GM23248 (cell line): ENCODE data around the gene ANO8. TPM values are rescaled to one million over a fixed set of nuclear protein-coding genes. Genes with fewer than 3 reads are reported as not detected.

Experiments
- DNase-seq: peaks from one replicate; pipeline ENCODE4 v3.0.0-alpha.2; 2015
- H2AFZ ChIP-seq: fragments of 200-600 bp; sonication (generic); 2 replicates; pipeline ENCODE4 v1.6.1; 2016; ENCODE audit warnings: antibody characterized with exemption
- H3F3A ChIP-seq: fragments of 200-600 bp; sonication (generic); 2 replicates; pipeline ENCODE4 v1.6.1; 2016; ENCODE audit warnings: mild to moderate bottlenecking, antibody characterized with exemption, mixed run types; ENCODE audit not compliant: insufficient read depth
- H3K27ac ChIP-seq: fragments of 200-600 bp; sonication (generic); 2 replicates; pipeline ENCODE4 v1.5.1; 2016; ENCODE audit warnings: mild to moderate bottlenecking
- H3K27me3 ChIP-seq: fragments of 200-600 bp; sonication (generic); replicated peaks from 2 replicates; pipeline ENCODE4 v1.6.1; 2016; ENCODE audit warnings: mild to moderate bottlenecking; ENCODE audit not compliant: insufficient read depth
- H3K36me3 ChIP-seq: fragments of 200-600 bp; sonication (generic); 2 replicates; pipeline ENCODE4 v1.6.1; 2016; ENCODE audit warnings: low read depth, mild to moderate bottlenecking
- H3K4me1 ChIP-seq: fragments of 200-600 bp; sonication (generic); 2 replicates; pipeline ENCODE4 v1.6.1; 2016; ENCODE audit warnings: mild to moderate bottlenecking; ENCODE audit not compliant: insufficient read depth
- H3K4me2 ChIP-seq: fragments of 200-600 bp; sonication (generic); one replicate; pipeline ENCODE4 v1.6.1; 2016; ENCODE audit warnings: mild to moderate bottlenecking; ENCODE audit not compliant: unreplicated experiment
- H3K4me3 ChIP-seq: fragments of 200-600 bp; sonication (generic); 2 replicates; pipeline ENCODE4 v1.5.1; 2016; ENCODE audit warnings: mild to moderate bottlenecking
- H3K79me2 ChIP-seq: fragments of 200-600 bp; sonication (generic); 2 replicates; pipeline ENCODE4 v1.6.1; 2016; ENCODE audit warnings: mild to moderate bottlenecking; ENCODE audit not compliant: insufficient read depth
- H3K9ac ChIP-seq: fragments of 200-600 bp; sonication (generic); 2 replicates; pipeline ENCODE4 v1.6.1; 2016; ENCODE audit warnings: mild to moderate bottlenecking
- H3K9me2 ChIP-seq: fragments of 200-600 bp; sonication (generic); 2 replicates; pipeline ENCODE4 v1.6.1; 2016; ENCODE audit warnings: mixed run types, mild to moderate bottlenecking, moderate library complexity; ENCODE audit not compliant: insufficient read depth
- H3K9me3 ChIP-seq: fragments of 200-600 bp; sonication (generic); one replicate; pipeline ENCODE4 v1.6.1; 2017; ENCODE audit warnings: low read depth
- H4K20me1 ChIP-seq: fragments of 200-600 bp; sonication (generic); 2 replicates; pipeline ENCODE4 v1.6.0; 2016; ENCODE audit not compliant: insufficient read depth
- EZH2 ChIP-seq: fragments of 200-600 bp; sonication (generic); IDR thresholded peaks from 2 replicates; pipeline ENCODE4 v1.6.1; 2018; ENCODE audit warnings: antibody characterized with exemption, mild to moderate bottlenecking; ENCODE audit not compliant: insufficient read depth, poor library complexity, severe bottlenecking
- EZH2phosphoT487 ChIP-seq: fragments of 200-600 bp; sonication (generic); IDR thresholded peaks from 2 replicates; pipeline ENCODE4 v1.6.1; 2018; ENCODE audit warnings: antibody characterized with exemption, moderate library complexity, mild to moderate bottlenecking, low read depth; ENCODE audit not compliant: insufficient read depth
- WGBS, 2 experiments: methylation state at CpG; one replicate each; pipeline ENCODE4 v1.1.6; 2015 to 2017; ENCODE audit warnings: low lambda C conversion rate in 2 of 2, low coverage in 1 of 2; ENCODE audit errors: missing lambda C conversion rate in 2 of 2; 5-methylcytosine and 5-hydroxymethylcytosine counted together
- in situ Hi-C: fragments of 300-500 bp; cut with MboI; formaldehyde crosslinking; loops from 2 replicates; pipeline ENCODE4 v1.15.0; 2020
- polyA plus RNA-seq: library from polyadenylated mRNA; unstranded; fragments of >200 nt; fragmentation: Nextera tagmentation; extraction: Ambion mirVana; gene quantifications from 2 replicates; pipeline ENCODE4 v1.2.1, GENCODE V29; 2016
- total RNA-seq: library from RNA; depleted of rRNA; stranded (reverse); fragments of >200 nt; shearing (Covaris generic); gene quantifications from 2 replicates; pipeline ENCODE4 v1.2.3, GENCODE V29; 2014

The ANO8 gene
- total and polyA plus RNA-seq, 2 experiments from 2014 or later: 0.61 to 4.0 TPM

DNA sequence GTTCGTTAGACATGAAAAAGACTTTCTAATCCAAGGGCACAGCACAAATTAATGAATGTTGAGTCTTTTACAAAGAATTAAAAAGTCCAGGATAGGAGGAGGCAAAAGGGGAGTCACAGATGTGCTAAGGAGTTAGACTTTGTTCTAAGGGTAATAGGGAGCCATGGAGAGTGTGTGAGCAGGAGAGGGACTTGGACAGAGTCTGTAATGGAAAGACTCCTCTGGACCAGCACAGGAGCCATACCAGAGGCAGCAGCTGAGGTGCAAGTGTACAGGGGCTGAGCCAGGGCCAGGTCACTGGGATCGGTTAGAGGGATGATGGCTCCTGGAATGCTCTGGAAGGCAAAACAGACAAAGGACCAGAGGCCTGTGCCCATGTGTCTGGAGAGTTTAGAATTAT, 13.2 kb upstream of the ANO8 start:
- in situ Hi-C loops: loop anchor here (5.0 kb wide), 1 partner anchor 34 kb away; no protein-coding TSS in a partner anchor
- Histone ChIP-seq H4K20me1 (no peaks in the 10 kb centered on the region), H3F3A (no peaks in the 10 kb centered on the region), H3K9me2 (no peaks in the 10 kb centered on the region), H3K4me3 (no peak overlapping the region), H3K79me2 (no peaks in the 10 kb centered on the region), H3K27ac (no peak overlapping the region), H3K27me3 (no peaks in the 10 kb centered on the region; the same call in 1 of the 2 replicates), H2AFZ (no peak overlapping the region), H3K4me1 (no peaks in the 10 kb centered on the region), H3K9me3 (no peaks in the 10 kb centered on the region), H3K9ac (no peak overlapping the region), H3K36me3 (no peaks in the 10 kb centered on the region), H3K4me2 (no peak overlapping the region)
- 21 to 25% methylated on average over 2 of the region's 2 CpGs for WGBS, 2 experiments
- no peak for DNase-seq
- no peak for TF ChIP-seq EZH2
- TF ChIP-seq EZH2phosphoT487: no peak

GRCh38 chr19:17347361-17347760, 12.7 kb upstream of the ANO8 start:
- no peaks in the 10 kb centered on the region for H3K9me3 ChIP-seq
- no peak overlapping the region for H3K4me2 ChIP-seq
- H3K9me2 ChIP-seq: no peaks in the 10 kb centered on the region
- no peaks in the 10 kb centered on the region for H3F3A ChIP-seq
- no peak overlapping the region for H2AFZ ChIP-seq
- no peaks in the 10 kb centered on the region for H3K4me1 ChIP-seq
- in situ Hi-C loops: loop anchor here (5.0 kb wide), 1 partner anchor 35 kb away; no protein-coding TSS in a partner anchor
- no peaks in the 10 kb centered on the region for H4K20me1 ChIP-seq
- TF ChIP-seq EZH2 (no peak), EZH2phosphoT487 (no peak)
- H3K79me2 ChIP-seq: no peaks in the 10 kb centered on the region
- H3K36me3 ChIP-seq: no peaks in the 10 kb centered on the region
- peak; percentile 38 for DNase-seq
- no peak overlapping the region for H3K9ac ChIP-seq
- H3K27me3 ChIP-seq: no peaks in the 10 kb centered on the region; the same call in 1 of the 2 replicates
- 11 to 25% methylated on average over 5 to 6 of the region's 6 CpGs for WGBS, 2 experiments
- H3K4me3 ChIP-seq: no peak overlapping the region
- no peak overlapping the region for H3K27ac ChIP-seq

DNA sequence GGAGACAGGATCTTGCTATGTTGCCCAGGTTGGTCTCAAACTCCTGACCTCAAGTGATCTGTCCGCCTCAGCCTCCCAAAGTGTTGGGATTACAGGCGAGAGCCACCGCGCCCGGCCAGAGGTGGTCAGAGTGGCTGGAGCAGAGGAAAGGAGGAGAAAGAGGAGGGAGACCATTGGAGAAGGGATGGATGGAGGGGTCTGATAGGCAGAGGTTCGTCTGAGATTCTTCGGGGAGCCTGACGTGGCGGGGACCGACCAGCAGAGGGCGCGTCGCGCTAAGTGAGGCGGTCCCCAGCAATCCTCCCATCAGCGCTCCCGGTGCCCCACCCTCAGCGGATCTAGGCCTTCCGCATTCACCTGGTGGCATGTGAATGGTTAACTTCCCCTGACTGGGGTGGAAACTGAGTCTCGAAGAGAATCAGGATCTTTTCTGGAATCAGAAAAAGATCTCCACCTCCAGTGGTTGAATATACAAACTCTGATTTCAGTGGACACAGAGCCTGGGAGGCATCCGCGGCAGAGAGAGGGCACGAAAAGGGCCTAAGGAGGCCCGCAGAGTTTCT, 11.5 kb upstream of the ANO8 start:
- H2AFZ ChIP-seq: peak overlapping the region; percentile 16; the same call in 1 of the 2 replicates
- no peak overlapping the region for H3K4me3 ChIP-seq
- H3K9me3 ChIP-seq: no peaks in the 10 kb centered on the region
- no peaks in the 10 kb centered on the region for H3K36me3 ChIP-seq
- TF ChIP-seq EZH2phosphoT487 (no peak), EZH2 (no peak)
- no peak overlapping the region for H3K27ac ChIP-seq
- H3K9ac ChIP-seq: no peak overlapping the region
- DNase-seq: peak; percentile 69
- in situ Hi-C loops: loop anchor here (5.0 kb wide), 1 partner anchor 36 kb away; no protein-coding TSS in a partner anchor
- H3K9me2 ChIP-seq: no peaks in the 10 kb centered on the region
- no peaks in the 10 kb centered on the region for H3K79me2 ChIP-seq
- H3F3A ChIP-seq: no peaks in the 10 kb centered on the region
- no peaks in the 10 kb centered on the region for H4K20me1 ChIP-seq
- 15 to 17% methylated on average over 24 of the region's 24 CpGs for WGBS, 2 experiments
- no peak overlapping the region for H3K4me2 ChIP-seq
- H3K27me3 ChIP-seq: no peaks in the 10 kb centered on the region; the same call in 1 of the 2 replicates
- no peaks in the 10 kb centered on the region for H3K4me1 ChIP-seq

DNA sequence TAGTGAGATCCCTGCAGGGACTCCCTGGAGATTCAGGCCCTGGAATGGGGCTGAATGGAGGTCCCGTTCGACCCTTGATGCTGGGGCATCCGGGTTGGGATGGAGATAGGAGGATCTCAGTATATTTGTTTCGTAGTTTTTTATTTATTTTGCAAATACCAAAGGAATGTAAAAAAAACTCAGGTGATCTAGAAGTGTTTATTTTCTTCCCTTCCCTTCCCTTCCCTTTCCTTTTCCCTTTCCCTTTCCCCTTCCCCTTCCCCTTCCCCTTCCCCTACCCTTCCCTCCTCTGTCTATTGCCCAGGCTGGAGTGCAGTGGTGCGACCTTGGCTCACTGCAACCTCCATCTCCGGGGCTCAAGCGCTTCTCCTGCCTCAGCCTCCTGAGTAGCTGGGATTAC, 7.2 kb upstream of the ANO8 start:
- Histone ChIP-seq H3K9me2 (no peaks in the 10 kb centered on the region), H3K4me2 (no peak overlapping the region), H3K27me3 (no peaks in the 10 kb centered on the region), H2AFZ (no peak overlapping the region), H3K27ac (no peak overlapping the region), H3K36me3 (no peaks in the 10 kb centered on the region), H3K4me3 (no peak overlapping the region), H3F3A (peaks cover 2% of the 10 kb centered on the region; the same call in 1 of the 2 replicates), H3K4me1 (no peaks in the 10 kb centered on the region), H3K9me3 (no peaks in the 10 kb centered on the region), H3K79me2 (no peaks in the 10 kb centered on the region), H3K9ac (no peak overlapping the region), H4K20me1 (no peaks in the 10 kb centered on the region)
- WGBS, 2 experiments: 98 to 99% methylated on average over 6 to 7 of the region's 7 CpGs
- no peak for TF ChIP-seq EZH2phosphoT487
- TF ChIP-seq EZH2: no peak
- no peak for DNase-seq
- in situ Hi-C loops: no loop called here
